ENCODE measurements around the gene ASIC1. TPM values are rescaled to one million over a fixed set of nuclear protein-coding genes. Genes with fewer than 3 reads are reported as not detected.

The ASIC1 gene
- total and polyA plus RNA-seq, 2 of the 4 experiments (the other 2 are of a cell fraction): 1.6 to 9.9 TPM

- peaks cover under 1 to 6% of the 10 kb centered on the region in 2 experiments; a peak in 2 of 4 replicates for H3K79me1 ChIP-seq (ENCODE audit: low read depth in 1 of 2, low read length in 2 of 2)
- H3K23ac ChIP-seq (ENCODE audit: low read depth, low read length): no peak overlapping the region
- intact Hi-C loops (cut with micrococcal nuclease): no loop called here
- H3K4me3 ChIP-seq (ENCODE audit: insufficient read depth, low read depth, low read length): no peak overlapping the region
- ATAC-seq (ENCODE audit: low read depth): no peak
- H2BK15ac ChIP-seq (ENCODE audit: low read depth, low read length): no peak overlapping the region
- H3K9me1 ChIP-seq (ENCODE audit: insufficient read depth, low read length): peaks cover 4% of the 10 kb centered on the region
- H3K56ac ChIP-seq (ENCODE audit: extremely low read depth, insufficient read depth, low read length): no peak overlapping the region
- in situ Hi-C loops (cut with MboI; ENCODE audit: low sequenced_read_pairs): no loop called here
- no peak for TF ChIP-seq MAZ (IDR thresholded peaks at IDR 0.05; ENCODE audit: borderline replicate concordance, low read depth, low read length)
- peak; percentile 10; the same call in 1 of the 2 replicates for TF ChIP-seq MAFK (IDR thresholded peaks at IDR 0.05; ENCODE audit: low read depth, low read length)
- no peak for TF ChIP-seq ELK1 (IDR thresholded peaks at IDR 0.05; ENCODE audit: borderline replicate concordance, low read depth, low read length)
- no peak overlapping the region for H2BK5ac ChIP-seq (ENCODE audit: low read depth, low read length, poor library complexity, severe bottlenecking)
- H2AK9ac ChIP-seq (replicated peaks; ENCODE audit: low read depth, low read length, poor library complexity): no peak overlapping the region
- 0 out of 2 replicates have a peak, but pooled peaks cover 4% of the 10 kb centered on the region for H4K20me1 ChIP-seq (ENCODE audit: insufficient read depth, low read length)
- H3K9ac ChIP-seq (ENCODE audit: low read depth, low read length): no peak overlapping the region
- dilution Hi-C loops (cut with HindIII; ENCODE audit: low sequenced_read_pairs, unreplicated experiment): no loop called here
- no peak overlapping the region for H3K4ac ChIP-seq (ENCODE audit: low read depth, low read length)
- ChIA-PET POLR2A (ENCODE audit: unreplicated experiment) (no interaction called here), CTCF (no interaction called here)
- no peak overlapping the region for H4K91ac ChIP-seq (ENCODE audit: insufficient read depth, low read depth, low read length)
- no peak overlapping the region for H4K5ac ChIP-seq (ENCODE audit: low read depth, low read length)
- DNase-seq: no peak
- no peak overlapping the region for H2BK20ac ChIP-seq (ENCODE audit: low read depth, low read length)
- BruUV-seq (replicated peaks): no TSS peak
- H3K14ac ChIP-seq (replicated peaks; ENCODE audit: low read depth, low read length): no peak overlapping the region
- H2AFZ ChIP-seq (replicated peaks; ENCODE audit: low read length, poor library complexity): no peak overlapping the region
- H2AK5ac ChIP-seq (ENCODE audit: low read depth, low read length): no peak overlapping the region
- no peak overlapping the region for H3K4me2 ChIP-seq (ENCODE audit: low read depth, low read length)
- H3K4me1 ChIP-seq (ENCODE audit: control insufficient read depth, insufficient read depth, low read length): peaks cover 13% of the 10 kb centered on the region
- no peak overlapping the region for H4K8ac ChIP-seq (ENCODE audit: low read depth in 2 of 2, low read length in 2 of 2)
- H2BK120ac ChIP-seq (ENCODE audit: low read depth, low read length): no peak overlapping the region
- no peaks in the 10 kb centered on the region; the same call in 1 of the 2 replicates for H3K36me3 ChIP-seq (ENCODE audit: control insufficient read depth, insufficient read depth, low read length)
- H3K9me3 ChIP-seq (ENCODE audit: control insufficient read depth, insufficient read depth, low read length): no peaks in the 10 kb centered on the region
- H3K18ac ChIP-seq (ENCODE audit: low read depth, low read length): no peak overlapping the region
- peaks cover 4% of the 10 kb centered on the region; the same call in 1 of the 2 replicates for H3K27me3 ChIP-seq (ENCODE audit: control insufficient read depth, insufficient read depth, low read length)
- H3K27ac ChIP-seq (ENCODE audit: insufficient read depth, low read length): no peak overlapping the region
- WGBS, 2 experiments (ENCODE audit: extremely low coverage in 2 of 2, insufficient read length in 1 of 2): 77% methylated on average over 5 of the region's 17 CpGs; no CpG with 5 or more reads in 1 of the 2 experiments
Observed at GRCh38 chr12:50107416-50108268, 50.2 kb downstream of the ASIC1 start.

Measured in IMR-90 (cell line).